ENCODE results near the gene PTPRA. TPM values are rescaled to one million over a fixed set of nuclear protein-coding genes. Genes with fewer than 3 reads are reported as not detected.

The PTPRA gene
- polyA plus RNA-seq, 1 donor (not counting 4 experiments of a cell fraction or from before 2014, with no cell fraction given) = 53.3 TPM

DNA sequence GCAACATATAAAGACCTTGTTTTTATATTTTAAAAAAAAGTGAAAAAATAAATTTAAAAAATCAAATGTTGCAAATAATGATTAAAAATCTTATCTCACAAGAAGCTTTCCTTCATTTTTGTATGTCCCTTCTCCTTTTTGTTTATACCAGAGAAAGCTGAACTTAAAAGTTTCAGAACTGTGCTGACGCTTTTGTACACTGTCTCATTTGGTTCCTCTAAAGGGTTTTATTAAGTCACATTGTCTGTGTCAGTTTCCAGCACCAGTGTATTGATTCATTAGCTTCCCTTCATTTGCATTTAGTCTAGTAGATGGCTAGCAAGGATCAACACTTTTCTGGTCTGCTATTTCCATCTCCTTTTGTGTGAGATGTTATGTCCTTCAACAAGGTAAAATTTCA, 39.5 kb upstream of the PTPRA start:
- Histone ChIP-seq H3K9me1 (ENCODE audit: control insufficient read depth, extremely low read depth, insufficient read depth, low read length) (no peaks in the 10 kb centered on the region), H3K4me1 (ENCODE audit: control insufficient read depth, extremely low read depth, insufficient read depth, low read length) (peaks cover 4% of the 10 kb centered on the region), H3K79me2 (ENCODE audit: control insufficient read depth, insufficient read depth, low read length) (no peaks in the 10 kb centered on the region), H3K9ac (ENCODE audit: control insufficient read depth, extremely low read depth, insufficient read depth, low read length) (no peak overlapping the region), H3K27me3 (ENCODE audit: control insufficient read depth, extremely low read depth, insufficient read depth, low read length) (peaks cover 4% of the 10 kb centered on the region), H2AFZ (ENCODE audit: control insufficient read depth, low read length) (no peak overlapping the region), H4K20me1 (ENCODE audit: control insufficient read depth, extremely low read depth, insufficient read depth, low read length) (no peaks in the 10 kb centered on the region), H3K27ac (ENCODE audit: control insufficient read depth, insufficient read depth, low read length) (no peak overlapping the region), H3K4me3 (ENCODE audit: control insufficient read depth in 2 of 3, extremely low read depth in 1 of 3, insufficient read depth in 2 of 3, low read depth in 1 of 3, low read length in 3 of 3) (no peak overlapping the region), H3K36me3 (ENCODE audit: control insufficient read depth in 2 of 2, extremely low read depth in 1 of 2, insufficient read depth in 2 of 2, low read length in 2 of 2) (no peaks in the 10 kb centered on the region), H3K4me2 (ENCODE audit: control insufficient read depth, extremely low read depth, insufficient read depth, low read depth, low read length) (no peak overlapping the region), H3K9me3 (ENCODE audit: control insufficient read depth, low read depth, low read length) (no peaks in the 10 kb centered on the region)
- FAIRE-seq (no peak), DNase-seq (ENCODE audit: low read depth, low spot score) (no peak)
- TF ChIP-seq EZH2 (IDR thresholded peaks at IDR 0.05; ENCODE audit: low read length) = no peak
- TF ChIP-seq, protein P1, sequence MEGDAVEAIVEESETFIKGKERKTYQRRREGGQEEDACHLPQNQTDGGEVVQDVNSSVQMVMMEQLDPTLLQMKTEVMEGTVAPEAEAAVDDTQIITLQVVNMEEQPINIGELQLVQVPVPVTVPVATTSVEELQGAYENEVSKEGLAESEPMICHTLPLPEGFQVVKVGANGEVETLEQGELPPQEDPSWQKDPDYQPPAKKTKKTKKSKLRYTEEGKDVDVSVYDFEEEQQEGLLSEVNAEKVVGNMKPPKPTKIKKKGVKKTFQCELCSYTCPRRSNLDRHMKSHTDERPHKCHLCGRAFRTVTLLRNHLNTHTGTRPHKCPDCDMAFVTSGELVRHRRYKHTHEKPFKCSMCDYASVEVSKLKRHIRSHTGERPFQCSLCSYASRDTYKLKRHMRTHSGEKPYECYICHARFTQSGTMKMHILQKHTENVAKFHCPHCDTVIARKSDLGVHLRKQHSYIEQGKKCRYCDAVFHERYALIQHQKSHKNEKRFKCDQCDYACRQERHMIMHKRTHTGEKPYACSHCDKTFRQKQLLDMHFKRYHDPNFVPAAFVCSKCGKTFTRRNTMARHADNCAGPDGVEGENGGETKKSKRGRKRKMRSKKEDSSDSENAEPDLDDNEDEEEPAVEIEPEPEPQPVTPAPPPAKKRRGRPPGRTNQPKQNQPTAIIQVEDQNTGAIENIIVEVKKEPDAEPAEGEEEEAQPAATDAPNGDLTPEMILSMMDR (optimal IDR thresholded peaks at IDR 0.05 in 1 of 3, IDR thresholded peaks at IDR 0.05 in 1 of 3, conservative IDR thresholded peaks at IDR 0.05 in 1 of 3; ENCODE audit: extremely low read depth in 1 of 3, insufficient read depth in 2 of 3, low read length in 3 of 3) = no peak
- dilution Hi-C loops (cut with MboI; ENCODE audit: extremely low pct_ligation_motif_present, low sequenced_read_pairs) = no loop called here

DNA sequence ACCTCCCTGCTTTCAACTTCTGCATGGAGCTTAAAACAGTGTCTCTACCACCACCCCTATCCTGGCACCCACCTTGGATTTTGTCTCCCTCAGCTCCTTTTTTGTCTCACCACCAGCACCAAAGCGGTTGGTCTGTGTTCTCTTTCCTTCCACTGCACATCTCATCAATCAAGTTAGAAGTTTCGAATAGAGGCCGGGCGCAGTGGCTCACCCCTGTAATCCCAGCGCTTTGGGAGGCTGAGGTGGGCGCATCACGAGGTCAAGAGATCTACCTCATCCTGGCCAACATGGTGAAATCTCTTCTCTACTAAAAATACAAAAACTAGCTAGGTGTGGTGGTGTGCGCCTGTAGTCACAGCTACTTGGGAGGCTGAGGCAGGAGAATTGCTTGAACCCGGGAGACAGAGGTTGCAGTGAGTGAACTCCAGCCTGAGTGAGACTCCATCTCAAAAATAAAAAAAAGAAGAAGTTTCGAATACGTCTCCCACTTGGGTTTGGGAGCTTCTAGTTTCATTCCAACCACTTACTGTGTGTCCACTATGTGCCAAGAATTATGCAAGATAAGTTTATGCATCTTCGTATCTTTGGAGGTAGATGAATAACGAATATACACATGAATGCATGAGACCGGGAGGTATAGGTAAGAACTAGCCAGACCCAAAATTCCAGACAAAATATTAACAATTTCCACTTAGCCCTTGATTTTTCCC, 38.7 kb upstream of the PTPRA start:
- no peak overlapping the region for H3K4me3 ChIP-seq (ENCODE audit: control insufficient read depth in 2 of 3, extremely low read depth in 1 of 3, insufficient read depth in 2 of 3, low read depth in 1 of 3, low read length in 3 of 3)
- FAIRE-seq (no peak), DNase-seq (ENCODE audit: low read depth, low spot score) (no peak)
- TF ChIP-seq, protein P1 (optimal IDR thresholded peaks at IDR 0.05 in 1 of 3, IDR thresholded peaks at IDR 0.05 in 1 of 3, conservative IDR thresholded peaks at IDR 0.05 in 1 of 3; ENCODE audit: extremely low read depth in 1 of 3, insufficient read depth in 2 of 3, low read length in 3 of 3) = no peak
- TF ChIP-seq EZH2 (IDR thresholded peaks at IDR 0.05; ENCODE audit: low read length) = no peak
- no peak overlapping the region for H3K27ac ChIP-seq (ENCODE audit: control insufficient read depth, insufficient read depth, low read length)
- no peaks in the 10 kb centered on the region for H3K9me1 ChIP-seq (ENCODE audit: control insufficient read depth, extremely low read depth, insufficient read depth, low read length)
- H3K4me1 ChIP-seq (ENCODE audit: control insufficient read depth, extremely low read depth, insufficient read depth, low read length) = peaks cover 4% of the 10 kb centered on the region
- peaks cover 4% of the 10 kb centered on the region for H3K27me3 ChIP-seq (ENCODE audit: control insufficient read depth, extremely low read depth, insufficient read depth, low read length)
- dilution Hi-C loops (cut with MboI; ENCODE audit: extremely low pct_ligation_motif_present, low sequenced_read_pairs) = no loop called here
- H4K20me1 ChIP-seq (ENCODE audit: control insufficient read depth, extremely low read depth, insufficient read depth, low read length) = no peaks in the 10 kb centered on the region
- H3K4me2 ChIP-seq (ENCODE audit: control insufficient read depth, extremely low read depth, insufficient read depth, low read depth, low read length) = no peak overlapping the region
- no peaks in the 10 kb centered on the region for H3K36me3 ChIP-seq (ENCODE audit: control insufficient read depth in 2 of 2, extremely low read depth in 1 of 2, insufficient read depth in 2 of 2, low read length in 2 of 2)
- H3K9ac ChIP-seq (ENCODE audit: control insufficient read depth, extremely low read depth, insufficient read depth, low read length) = no peak overlapping the region
- H2AFZ ChIP-seq (ENCODE audit: control insufficient read depth, low read length) = no peak overlapping the region
- H3K9me3 ChIP-seq (ENCODE audit: control insufficient read depth, low read depth, low read length) = no peaks in the 10 kb centered on the region
- H3K79me2 ChIP-seq (ENCODE audit: control insufficient read depth, insufficient read depth, low read length) = no peaks in the 10 kb centered on the region

All from keratinocyte (primary cell).